Activated CD8-positive, alpha-beta memory T cell treated with anti-CD3 and anti-CD28 coated beads, Interleukin-2, amount 50 U/mL, for 4 hours (primary cell): ENCODE results near the gene SENP1.

ENCODE experiments used
- DNase-seq: peaks from one replicate; pipeline ENCODE4 v3.0.0-alpha.2; 2020

SENP1 gene

GRCh38 chr12:48032597-48032996 lies 73.3 kb downstream of the SENP1 start:
- no peak for DNase-seq

- DNase-seq, result no peak
Observed at GRCh38 chr12:48031135-48031960, 74.5 kb downstream of the SENP1 start.

GRCh38 chr12:48030173-48030650 lies 75.7 kb downstream of the SENP1 start:
- no peak for DNase-seq

- no peak for DNase-seq
Observed at GRCh38 chr12:48029491-48030172, 76.2 kb downstream of the SENP1 start.

GRCh38 chr12:48028541-48029431 lies 77.1 kb downstream of the SENP1 start:
- no peak for DNase-seq

GRCh38 chr12:48027183-48028002 lies 78.5 kb downstream of the SENP1 start:
- no peak for DNase-seq

GRCh38 chr12:48026060-48026827 lies 79.6 kb downstream of the SENP1 start:
- no peak for DNase-seq

- no peak for DNase-seq
Observed at GRCh38 chr12:48025281-48025680, 80.6 kb downstream of the SENP1 start.

- DNase-seq, result no peak
Observed at GRCh38 chr12:48024735-48025134, 81.1 kb downstream of the SENP1 start.

GRCh38 chr12:48023386-48023785 lies 82.5 kb downstream of the SENP1 start:
- DNase-seq, result no peak

- no peak for DNase-seq
Observed at GRCh38 chr12:48022676-48023385, 83.0 kb downstream of the SENP1 start.

- no peak for DNase-seq
Observed at GRCh38 chr12:48022180-48022521, 83.7 kb downstream of the SENP1 start.

- no peak for DNase-seq
Observed at GRCh38 chr12:48021485-48022179, 84.2 kb downstream of the SENP1 start.

GRCh38 chr12:48019639-48020265 lies 86.1 kb downstream of the SENP1 start:
- no peak for DNase-seq

GRCh38 chr12:48018618-48018995 lies 87.3 kb downstream of the SENP1 start:
- no peak for DNase-seq

- DNase-seq, result no peak
Observed at GRCh38 chr12:48017921-48018617, 87.8 kb downstream of the SENP1 start.

- DNase-seq, result no peak
Observed at GRCh38 chr12:48017496-48017895, 88.4 kb downstream of the SENP1 start.

- no peak for DNase-seq
Observed at GRCh38 chr12:48016373-48017020, 89.4 kb downstream of the SENP1 start.

GRCh38 chr12:48015954-48016353 lies 89.9 kb downstream of the SENP1 start:
- no peak for DNase-seq
